Adipocyte (in vitro differentiated cells): ENCODE data around the gene DHX57.

Experiments
- DNase-seq: peaks from one replicate; pipeline ENCODE4 v3.0.0-alpha.2; 2015; ENCODE audit warnings: low read depth
- H3K27me3 ChIP-seq: replicated peaks from 2 replicates; pipeline ENCODE4 v1.7.0; 2013; ENCODE audit warnings: mild to moderate bottlenecking, low read length, moderate library complexity; ENCODE audit not compliant: control insufficient read depth, insufficient read depth
- H3K36me3 ChIP-seq: 2 replicates; pipeline ENCODE4 v1.7.0; 2013; ENCODE audit warnings: low read length, mild to moderate bottlenecking, moderate library complexity; ENCODE audit not compliant: control insufficient read depth, insufficient read depth, severe bottlenecking
- H3K4me1 ChIP-seq: 2 replicates; pipeline ENCODE4 v1.7.0; 2013; ENCODE audit warnings: mild to moderate bottlenecking, low read length, moderate library complexity; ENCODE audit not compliant: control insufficient read depth, insufficient read depth
- H3K4me3 ChIP-seq: 2 replicates; pipeline ENCODE4 v1.7.0; 2013; ENCODE audit warnings: mild to moderate bottlenecking, low read length, moderate library complexity
- H3K9ac ChIP-seq: 2 replicates; pipeline ENCODE4 v1.7.0; 2013; ENCODE audit warnings: mild to moderate bottlenecking, low read length, moderate library complexity
- H3K9me3 ChIP-seq: 2 replicates; pipeline ENCODE4 v1.7.0; 2013; ENCODE audit warnings: mild to moderate bottlenecking, low read length, moderate library complexity; ENCODE audit not compliant: control insufficient read depth

Gene DHX57, protein sequence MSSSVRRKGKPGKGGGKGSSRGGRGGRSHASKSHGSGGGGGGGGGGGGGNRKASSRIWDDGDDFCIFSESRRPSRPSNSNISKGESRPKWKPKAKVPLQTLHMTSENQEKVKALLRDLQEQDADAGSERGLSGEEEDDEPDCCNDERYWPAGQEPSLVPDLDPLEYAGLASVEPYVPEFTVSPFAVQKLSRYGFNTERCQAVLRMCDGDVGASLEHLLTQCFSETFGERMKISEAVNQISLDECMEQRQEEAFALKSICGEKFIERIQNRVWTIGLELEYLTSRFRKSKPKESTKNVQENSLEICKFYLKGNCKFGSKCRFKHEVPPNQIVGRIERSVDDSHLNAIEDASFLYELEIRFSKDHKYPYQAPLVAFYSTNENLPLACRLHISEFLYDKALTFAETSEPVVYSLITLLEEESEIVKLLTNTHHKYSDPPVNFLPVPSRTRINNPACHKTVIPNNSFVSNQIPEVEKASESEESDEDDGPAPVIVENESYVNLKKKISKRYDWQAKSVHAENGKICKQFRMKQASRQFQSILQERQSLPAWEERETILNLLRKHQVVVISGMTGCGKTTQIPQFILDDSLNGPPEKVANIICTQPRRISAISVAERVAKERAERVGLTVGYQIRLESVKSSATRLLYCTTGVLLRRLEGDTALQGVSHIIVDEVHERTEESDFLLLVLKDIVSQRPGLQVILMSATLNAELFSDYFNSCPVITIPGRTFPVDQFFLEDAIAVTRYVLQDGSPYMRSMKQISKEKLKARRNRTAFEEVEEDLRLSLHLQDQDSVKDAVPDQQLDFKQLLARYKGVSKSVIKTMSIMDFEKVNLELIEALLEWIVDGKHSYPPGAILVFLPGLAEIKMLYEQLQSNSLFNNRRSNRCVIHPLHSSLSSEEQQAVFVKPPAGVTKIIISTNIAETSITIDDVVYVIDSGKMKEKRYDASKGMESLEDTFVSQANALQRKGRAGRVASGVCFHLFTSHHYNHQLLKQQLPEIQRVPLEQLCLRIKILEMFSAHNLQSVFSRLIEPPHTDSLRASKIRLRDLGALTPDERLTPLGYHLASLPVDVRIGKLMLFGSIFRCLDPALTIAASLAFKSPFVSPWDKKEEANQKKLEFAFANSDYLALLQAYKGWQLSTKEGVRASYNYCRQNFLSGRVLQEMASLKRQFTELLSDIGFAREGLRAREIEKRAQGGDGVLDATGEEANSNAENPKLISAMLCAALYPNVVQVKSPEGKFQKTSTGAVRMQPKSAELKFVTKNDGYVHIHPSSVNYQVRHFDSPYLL (N-terminal part only)

DNA sequence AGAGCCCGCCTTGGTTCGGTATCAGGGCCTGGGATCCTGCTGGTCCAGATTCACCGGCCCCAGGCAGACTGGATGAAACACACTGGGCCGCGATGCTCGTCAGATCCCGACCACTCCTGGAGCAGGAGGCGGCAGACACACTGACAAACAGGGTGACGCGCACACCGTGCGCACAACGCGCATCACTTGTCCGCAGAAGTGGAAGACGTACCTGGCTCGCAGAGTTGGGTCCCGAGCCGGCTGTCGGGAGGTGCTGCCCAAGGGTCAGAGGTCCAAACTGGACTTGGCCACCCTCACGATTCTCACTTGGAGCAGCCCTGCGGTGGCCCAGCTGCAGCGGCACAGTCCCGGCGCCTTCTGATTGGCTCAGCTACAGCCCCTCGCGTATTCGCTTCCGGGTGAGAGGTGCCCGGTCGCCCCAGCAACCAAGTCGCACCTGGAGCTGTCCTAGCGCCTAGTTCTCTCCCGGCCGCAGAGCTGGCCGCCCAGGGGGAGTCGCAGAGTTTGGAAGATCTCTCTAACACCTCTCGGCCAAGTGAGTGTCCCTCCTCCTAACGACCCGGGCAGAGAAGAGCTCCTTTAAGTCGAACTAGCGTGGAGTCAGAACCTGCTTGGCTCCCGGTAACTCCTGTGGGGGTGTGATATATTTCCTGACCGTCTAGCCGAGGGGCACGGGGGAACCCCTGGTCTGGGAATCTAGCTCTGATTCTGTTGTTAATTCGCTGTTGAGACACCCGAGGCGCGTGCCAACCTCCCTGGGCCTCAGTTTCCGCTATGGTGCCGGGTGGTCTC is at the start of gene DHX57, which contains the start of gene MORN2:
DHX57 (minus strand) TSS at position 359 of the 792 bp plus-strand sequence. CDS start 7,529 bp downstream, outside the sequence.
MORN2 (plus strand) TSS at position 401 of the 792 bp plus-strand sequence.
- Histone ChIP-seq H3K36me3 (peaks cover 6% of the 10 kb centered on the region), H3K27me3 (no peaks in the 10 kb centered on the region), H3K4me3 (peak within 1 kb of the TSS; percentile 100), H3K9ac (peak within 1 kb of the TSS; percentile 90), H3K9me3 (no peaks in the 10 kb centered on the region), H3K4me1 (peaks cover 14% of the 10 kb centered on the region)
- peak; percentile 91 for DNase-seq

DNA sequence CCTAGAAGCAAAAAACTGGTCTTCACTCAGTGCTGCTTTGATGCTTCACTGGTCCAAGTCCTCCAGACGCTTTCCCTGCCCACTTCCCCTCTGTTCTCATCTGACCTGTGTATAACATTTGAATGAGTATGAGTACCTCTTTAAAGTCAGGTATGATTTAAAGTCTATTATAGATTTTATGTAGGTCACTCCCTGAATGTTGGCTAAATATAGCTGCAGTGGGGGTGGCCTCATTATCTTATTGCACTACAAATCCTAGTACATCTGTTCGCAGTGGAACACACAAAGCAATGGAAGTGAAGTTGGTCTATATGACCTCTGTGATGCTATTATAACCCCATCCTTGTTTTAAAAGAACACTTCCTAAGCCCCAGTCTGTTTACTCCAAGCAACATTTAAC is 47.2 kb upstream of the DHX57 start:
- no peaks in the 10 kb centered on the region for H3K4me1 ChIP-seq
- H3K27me3 ChIP-seq, result no peaks in the 10 kb centered on the region
- no peaks in the 10 kb centered on the region for H3K9me3 ChIP-seq
- H3K9ac ChIP-seq, result no peak overlapping the region
- H3K4me3 ChIP-seq, result no peak overlapping the region
- no peaks in the 10 kb centered on the region for H3K36me3 ChIP-seq
- no peak for DNase-seq

DNA sequence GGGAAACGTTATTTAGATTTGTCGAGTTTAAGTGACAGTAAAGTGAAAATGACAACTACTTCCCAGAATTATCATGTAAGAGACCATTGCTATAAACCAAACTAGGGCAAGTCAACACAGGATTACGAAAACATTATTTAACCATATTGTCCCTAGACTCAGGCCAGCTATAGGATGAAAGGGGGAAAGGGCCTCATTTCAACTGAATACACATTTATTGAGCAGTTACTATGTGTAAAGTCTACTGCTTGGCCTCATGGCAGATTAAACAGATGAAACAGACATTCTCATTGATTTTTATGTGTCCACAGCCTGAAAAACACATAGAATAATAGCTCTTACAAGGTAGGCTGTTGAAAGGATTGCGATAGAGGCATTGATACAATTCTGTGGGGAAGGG is 46.7 kb upstream of the DHX57 start:
- Histone ChIP-seq H3K27me3 (no peaks in the 10 kb centered on the region), H3K9me3 (no peaks in the 10 kb centered on the region)

DNA sequence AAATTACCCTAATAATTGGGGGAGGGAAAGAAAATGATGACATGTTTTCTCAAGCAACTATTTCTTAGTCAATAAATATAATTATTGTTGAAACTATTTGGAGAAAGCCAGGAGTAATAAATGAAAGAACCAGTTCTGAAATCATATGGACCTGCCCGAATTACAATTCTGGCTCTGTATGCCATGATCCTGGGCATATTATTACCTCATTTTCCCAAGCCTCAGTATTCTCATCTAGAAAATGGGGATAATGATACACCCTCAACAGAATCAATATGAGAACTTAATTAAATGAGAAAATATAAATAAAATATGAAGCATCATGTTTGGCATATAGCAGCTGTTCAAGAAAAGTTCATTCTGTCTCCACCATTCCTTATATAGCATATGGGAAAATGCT is 36.9 kb upstream of the DHX57 start:
- H3K4me1 ChIP-seq, result peaks cover 11% of the 10 kb centered on the region
- no peak for DNase-seq
- H3K27me3 ChIP-seq, result no peaks in the 10 kb centered on the region
- no peaks in the 10 kb centered on the region for H3K36me3 ChIP-seq
- H3K4me3 ChIP-seq, result no peak overlapping the region
- H3K9me3 ChIP-seq, result no peaks in the 10 kb centered on the region
- no peak overlapping the region for H3K9ac ChIP-seq

More for the DNA sequence above, 46.7 kb upstream of the DHX57 start:
- no peaks in the 10 kb centered on the region for H3K36me3 ChIP-seq
- no peaks in the 10 kb centered on the region for H3K4me1 ChIP-seq
- H3K4me3 ChIP-seq, result no peak overlapping the region
- no peak for DNase-seq
- no peak overlapping the region for H3K9ac ChIP-seq

DNA sequence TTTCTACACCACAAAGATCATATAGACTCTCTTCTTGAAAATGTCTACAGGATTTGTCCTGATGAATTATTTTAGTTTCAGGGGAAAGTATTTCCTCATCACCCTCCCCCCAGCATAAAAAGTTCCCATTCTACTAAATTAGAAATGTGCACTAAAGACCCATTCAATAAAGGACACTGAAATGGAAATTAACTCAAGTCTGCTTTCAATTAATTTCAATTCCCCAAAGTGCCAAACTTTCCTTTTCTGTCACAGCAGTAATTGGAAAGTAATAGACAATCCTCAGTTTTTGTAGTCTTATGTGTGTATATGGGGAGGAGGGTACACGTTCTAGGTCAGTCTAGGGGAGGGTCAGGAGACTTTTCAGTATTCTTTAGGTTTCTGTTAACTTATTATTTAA is 35.5 kb upstream of the DHX57 start:
- Histone ChIP-seq H3K9ac (no peak overlapping the region), H3K36me3 (no peaks in the 10 kb centered on the region), H3K9me3 (no peaks in the 10 kb centered on the region), H3K4me3 (no peak overlapping the region), H3K27me3 (no peaks in the 10 kb centered on the region), H3K4me1 (peaks cover 16% of the 10 kb centered on the region)
- DNase-seq, result no peak

DNA sequence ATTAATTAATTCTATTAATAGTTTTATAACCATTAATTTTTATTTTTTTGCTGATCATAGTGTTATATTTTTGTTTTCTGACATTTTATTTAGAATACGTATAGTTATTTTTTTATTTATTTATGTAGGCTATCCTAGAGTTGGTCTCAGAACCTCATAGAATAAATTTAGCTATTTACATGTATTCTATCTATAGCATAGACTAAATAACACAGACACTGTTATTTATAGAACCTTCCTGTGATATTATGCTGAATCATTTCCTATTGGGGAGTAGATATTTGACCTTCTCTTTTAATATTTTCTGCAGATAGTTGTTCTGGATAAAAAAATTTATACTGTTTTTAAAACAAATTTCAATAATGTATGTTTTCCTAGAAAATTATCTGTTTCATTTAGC is 34.1 kb upstream of the DHX57 start:
- Histone ChIP-seq H3K9ac (no peak overlapping the region), H3K9me3 (no peaks in the 10 kb centered on the region), H3K4me3 (no peak overlapping the region), H3K27me3 (no peaks in the 10 kb centered on the region), H3K36me3 (no peaks in the 10 kb centered on the region), H3K4me1 (peaks cover 16% of the 10 kb centered on the region)
- no peak for DNase-seq

DNA sequence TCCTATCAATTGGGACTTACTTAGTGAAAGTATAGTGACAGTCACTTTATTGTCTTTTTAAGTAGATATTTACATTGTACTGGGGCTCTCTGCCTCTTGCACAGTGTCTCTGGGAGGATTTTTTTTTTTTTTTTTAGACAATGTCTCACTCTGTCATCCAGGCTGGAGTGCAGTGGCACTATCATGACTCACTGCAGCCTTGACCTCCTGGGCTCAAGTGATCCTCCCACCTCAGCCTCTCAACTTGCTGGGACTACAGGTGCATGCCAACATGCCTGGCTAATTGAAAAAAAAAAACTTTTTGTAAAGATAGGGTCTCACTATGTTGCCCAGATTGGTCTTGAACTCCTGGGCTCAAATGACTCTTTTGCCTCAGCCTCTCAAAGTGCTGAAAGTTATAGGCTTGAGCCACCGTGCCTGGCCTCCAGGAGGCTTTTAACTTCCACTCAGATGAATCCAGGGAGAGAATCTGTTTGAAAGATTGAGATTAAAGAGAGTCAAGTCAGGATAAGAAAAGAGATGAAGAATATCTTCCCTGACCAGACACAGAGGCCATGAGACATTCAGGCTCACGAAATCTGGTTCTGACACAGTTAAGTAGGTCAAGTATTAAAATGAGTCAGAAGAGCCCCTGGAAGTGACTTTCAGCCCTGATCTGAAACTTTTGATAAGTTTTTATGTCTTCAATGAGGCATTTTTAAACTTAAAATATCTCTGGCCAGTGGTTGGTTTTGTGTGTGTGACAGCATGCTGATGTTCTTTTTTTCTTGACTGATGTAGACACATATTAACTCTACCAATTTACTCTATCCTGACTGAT is 32.2 kb upstream of the DHX57 start:
- no peak overlapping the region for H3K4me3 ChIP-seq
- no peaks in the 10 kb centered on the region for H3K27me3 ChIP-seq
- H3K9me3 ChIP-seq, result no peaks in the 10 kb centered on the region
- H3K9ac ChIP-seq, result no peak overlapping the region
- H3K36me3 ChIP-seq, result no peaks in the 10 kb centered on the region
- no peak for DNase-seq
- H3K4me1 ChIP-seq, result peaks cover 16% of the 10 kb centered on the region

DNA sequence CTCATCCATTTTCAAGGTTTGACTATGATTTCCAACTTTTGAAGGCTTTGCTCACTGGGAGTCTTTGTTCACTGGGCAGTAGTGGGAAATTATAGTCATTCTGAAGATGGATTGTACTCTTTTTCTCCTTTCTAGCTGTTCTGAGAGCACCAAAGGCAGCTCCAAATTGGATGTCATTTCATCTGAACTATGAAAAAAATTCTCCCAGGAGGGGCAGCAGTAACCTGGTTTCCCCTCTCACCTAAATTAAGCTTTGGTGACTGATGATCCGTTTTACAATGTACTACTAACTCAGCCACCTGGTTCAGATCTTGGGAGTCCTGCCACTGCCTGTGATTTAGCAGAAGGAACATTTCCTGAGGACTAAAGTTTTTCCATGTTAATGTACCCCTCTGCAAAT is 31.5 kb upstream of the DHX57 start:
- peaks cover 16% of the 10 kb centered on the region for H3K4me1 ChIP-seq
- H3K36me3 ChIP-seq, result no peaks in the 10 kb centered on the region
- no peaks in the 10 kb centered on the region for H3K27me3 ChIP-seq
- no peaks in the 10 kb centered on the region for H3K9me3 ChIP-seq
- no peak for DNase-seq
- H3K9ac ChIP-seq, result no peak overlapping the region
- H3K4me3 ChIP-seq, result no peak overlapping the region

DNA sequence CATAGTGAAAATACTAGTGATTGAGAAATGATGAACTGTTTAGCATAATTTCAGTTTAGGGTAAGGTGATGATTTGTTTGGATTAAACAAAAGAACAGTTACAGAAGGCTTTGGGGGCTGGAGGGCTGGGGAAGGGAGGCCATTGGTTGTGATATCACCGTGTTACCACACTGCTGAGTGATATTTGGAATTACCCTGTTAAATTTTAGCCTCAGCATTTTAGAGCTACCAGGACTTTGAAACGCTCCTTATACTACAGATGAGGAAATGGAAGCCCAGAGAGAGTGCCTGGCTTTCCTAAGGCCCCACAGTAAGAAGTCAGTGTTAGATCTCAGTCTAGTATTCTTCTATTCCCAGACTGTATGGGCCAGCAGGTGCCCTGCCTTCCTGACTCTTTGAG is 29.5 kb upstream of the DHX57 start:
- H3K27me3 ChIP-seq, result no peaks in the 10 kb centered on the region
- no peak overlapping the region for H3K4me3 ChIP-seq
- DNase-seq, result no peak
- no peaks in the 10 kb centered on the region for H3K9me3 ChIP-seq
- peaks cover 16% of the 10 kb centered on the region for H3K4me1 ChIP-seq
- no peak overlapping the region for H3K9ac ChIP-seq
- H3K36me3 ChIP-seq, result no peaks in the 10 kb centered on the region

DNA sequence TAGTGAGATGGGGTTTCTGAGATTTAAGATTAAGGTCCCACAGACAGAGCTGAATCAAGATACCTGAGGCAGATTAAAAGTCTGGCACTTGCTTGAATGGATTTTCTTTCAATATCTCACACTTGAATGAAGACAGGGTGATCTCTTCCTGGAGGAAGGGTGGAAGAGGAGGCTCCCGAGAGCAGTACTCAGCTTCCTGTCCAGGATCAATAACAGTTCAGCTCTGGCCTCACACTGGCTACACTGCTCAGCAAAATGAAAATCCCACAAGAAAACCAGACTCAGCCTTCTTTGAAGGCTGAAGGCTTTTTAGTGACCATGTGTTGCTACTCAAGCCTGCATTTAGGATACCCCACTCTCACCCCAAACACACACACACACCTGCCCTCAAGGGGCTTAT is 25.0 kb upstream of the DHX57 start:
- Histone ChIP-seq H3K9me3 (no peaks in the 10 kb centered on the region), H3K27me3 (no peaks in the 10 kb centered on the region), H3K9ac (no peak overlapping the region), H3K36me3 (no peaks in the 10 kb centered on the region), H3K4me3 (no peak overlapping the region), H3K4me1 (no peaks in the 10 kb centered on the region)
- no peak for DNase-seq
